ENCODE results near the gene ZBP1.

ZBP1 gene

DNA sequence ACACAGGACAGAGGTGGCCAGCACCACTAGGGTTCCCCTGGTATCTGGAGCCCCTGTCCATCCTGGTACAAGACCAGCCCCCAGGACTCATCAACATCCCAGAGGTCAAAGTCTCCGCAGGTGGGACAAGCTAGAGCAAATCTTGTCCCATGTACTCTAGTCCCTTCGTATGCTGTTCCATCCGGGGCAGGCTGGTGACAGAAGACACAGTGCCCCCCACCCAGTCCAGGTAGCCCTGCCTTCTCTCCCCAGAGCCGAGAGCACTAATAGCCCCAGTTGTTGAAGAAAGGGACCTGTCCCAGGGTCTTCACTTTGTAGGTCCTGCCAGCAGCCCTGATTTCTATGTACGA is 38.2 kb downstream of the ZBP1 start:
- TF ChIP-seq, protein P1, sequence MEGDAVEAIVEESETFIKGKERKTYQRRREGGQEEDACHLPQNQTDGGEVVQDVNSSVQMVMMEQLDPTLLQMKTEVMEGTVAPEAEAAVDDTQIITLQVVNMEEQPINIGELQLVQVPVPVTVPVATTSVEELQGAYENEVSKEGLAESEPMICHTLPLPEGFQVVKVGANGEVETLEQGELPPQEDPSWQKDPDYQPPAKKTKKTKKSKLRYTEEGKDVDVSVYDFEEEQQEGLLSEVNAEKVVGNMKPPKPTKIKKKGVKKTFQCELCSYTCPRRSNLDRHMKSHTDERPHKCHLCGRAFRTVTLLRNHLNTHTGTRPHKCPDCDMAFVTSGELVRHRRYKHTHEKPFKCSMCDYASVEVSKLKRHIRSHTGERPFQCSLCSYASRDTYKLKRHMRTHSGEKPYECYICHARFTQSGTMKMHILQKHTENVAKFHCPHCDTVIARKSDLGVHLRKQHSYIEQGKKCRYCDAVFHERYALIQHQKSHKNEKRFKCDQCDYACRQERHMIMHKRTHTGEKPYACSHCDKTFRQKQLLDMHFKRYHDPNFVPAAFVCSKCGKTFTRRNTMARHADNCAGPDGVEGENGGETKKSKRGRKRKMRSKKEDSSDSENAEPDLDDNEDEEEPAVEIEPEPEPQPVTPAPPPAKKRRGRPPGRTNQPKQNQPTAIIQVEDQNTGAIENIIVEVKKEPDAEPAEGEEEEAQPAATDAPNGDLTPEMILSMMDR (conservative IDR thresholded peaks at IDR 0.05; ENCODE audit: low read length), result no peak
- TF ChIP-seq EZH2phosphoT487 (IDR thresholded peaks at IDR 0.05; ENCODE audit: borderline replicate concordance), result no peak
- Histone ChIP-seq H3K9me2 (replicated peaks; ENCODE audit: low read depth, low read length) (no peaks in the 10 kb centered on the region), H3K9ac (ENCODE audit: low read depth, low read length, poor library complexity, severe bottlenecking) (no peak overlapping the region), H3K4me2 (ENCODE audit: low read depth, low read length, poor library complexity, severe bottlenecking) (no peak overlapping the region), H3K4me1 (ENCODE audit: insufficient read depth, low read length, poor library complexity, severe bottlenecking) (no peaks in the 10 kb centered on the region), H3K79me2 (ENCODE audit: insufficient read depth, low read length) (no peaks in the 10 kb centered on the region), H2AFZ (ENCODE audit: low read length) (no peak overlapping the region), H3K36me3 (ENCODE audit: insufficient read depth, low read length) (no peaks in the 10 kb centered on the region), H3K9me3 (ENCODE audit: insufficient read depth, low read depth, low read length) (no peaks in the 10 kb centered on the region), H3K27me3 (ENCODE audit: insufficient read depth, low read length, poor library complexity, severe bottlenecking) (no peaks in the 10 kb centered on the region), H3F3A (ENCODE audit: low read depth) (no peaks in the 10 kb centered on the region), H4K20me1 (ENCODE audit: insufficient read depth, low read length, poor library complexity, severe bottlenecking) (no peaks in the 10 kb centered on the region), H3K4me3 (ENCODE audit: low read length, poor library complexity, severe bottlenecking) (no peak overlapping the region)

DNA sequence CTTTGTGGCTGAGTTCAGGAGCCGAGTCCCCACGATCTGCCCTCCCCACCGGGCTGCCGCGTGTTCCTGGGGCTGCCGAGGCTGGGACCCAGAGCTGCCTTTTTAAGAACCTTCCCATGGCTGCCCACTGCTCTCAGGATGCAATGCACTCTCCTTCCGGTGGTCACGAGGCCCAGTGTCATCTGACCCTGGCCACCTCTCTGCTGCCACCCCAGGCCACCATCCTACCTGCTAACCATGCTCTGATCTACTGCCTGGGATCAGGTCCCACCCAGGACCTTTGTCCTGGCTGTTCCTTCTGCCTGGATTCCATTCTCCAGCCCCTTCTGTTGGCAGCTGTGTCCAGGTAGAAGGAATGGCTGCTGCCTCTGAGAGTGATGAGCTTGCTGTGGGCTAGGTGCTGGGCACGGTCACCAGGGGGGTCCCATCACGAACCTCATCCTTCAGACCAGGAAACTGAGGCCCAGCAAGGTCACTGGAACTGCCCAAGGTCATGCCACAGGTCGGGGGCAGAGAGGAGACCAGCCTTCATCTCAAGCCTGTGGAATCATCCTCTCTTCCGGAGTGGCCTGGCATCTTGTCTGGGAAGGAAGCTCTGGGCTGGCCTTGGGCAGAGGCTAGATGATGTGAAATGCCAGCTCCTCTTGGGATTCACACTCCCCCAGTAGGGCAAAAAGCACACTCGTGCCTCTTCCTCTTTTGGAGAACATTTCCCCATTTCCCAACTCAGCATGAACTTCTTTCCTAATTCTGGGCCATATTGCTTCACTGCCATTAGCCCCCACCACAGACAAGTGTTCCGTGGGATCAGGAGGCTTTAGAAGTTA is 38.8 kb downstream of the ZBP1 start:
- Histone ChIP-seq H4K20me1 (ENCODE audit: insufficient read depth, low read length, poor library complexity, severe bottlenecking) (no peaks in the 10 kb centered on the region), H2AFZ (ENCODE audit: low read length) (peak overlapping the region; percentile 60; the same call in 1 of the 2 replicates), H3K79me2 (ENCODE audit: insufficient read depth, low read length) (no peaks in the 10 kb centered on the region), H3K4me3 (ENCODE audit: low read length, poor library complexity, severe bottlenecking) (no peak overlapping the region), H3K27me3 (ENCODE audit: insufficient read depth, low read length, poor library complexity, severe bottlenecking) (no peaks in the 10 kb centered on the region), H3K4me1 (ENCODE audit: insufficient read depth, low read length, poor library complexity, severe bottlenecking) (no peaks in the 10 kb centered on the region), H3K4me2 (ENCODE audit: low read depth, low read length, poor library complexity, severe bottlenecking) (no peak overlapping the region), H3F3A (ENCODE audit: low read depth) (no peaks in the 10 kb centered on the region), H3K9ac (ENCODE audit: low read depth, low read length, poor library complexity, severe bottlenecking) (no peak overlapping the region), H3K36me3 (ENCODE audit: insufficient read depth, low read length) (no peaks in the 10 kb centered on the region), H3K9me2 (replicated peaks; ENCODE audit: low read depth, low read length) (no peaks in the 10 kb centered on the region), H3K9me3 (ENCODE audit: insufficient read depth, low read depth, low read length) (no peaks in the 10 kb centered on the region)
- TF ChIP-seq EZH2phosphoT487 (IDR thresholded peaks at IDR 0.05; ENCODE audit: borderline replicate concordance), result no peak
- TF ChIP-seq, protein P1 (conservative IDR thresholded peaks at IDR 0.05; ENCODE audit: low read length), result peak; percentile 32; the same call in 1 of the 2 replicates

DNA sequence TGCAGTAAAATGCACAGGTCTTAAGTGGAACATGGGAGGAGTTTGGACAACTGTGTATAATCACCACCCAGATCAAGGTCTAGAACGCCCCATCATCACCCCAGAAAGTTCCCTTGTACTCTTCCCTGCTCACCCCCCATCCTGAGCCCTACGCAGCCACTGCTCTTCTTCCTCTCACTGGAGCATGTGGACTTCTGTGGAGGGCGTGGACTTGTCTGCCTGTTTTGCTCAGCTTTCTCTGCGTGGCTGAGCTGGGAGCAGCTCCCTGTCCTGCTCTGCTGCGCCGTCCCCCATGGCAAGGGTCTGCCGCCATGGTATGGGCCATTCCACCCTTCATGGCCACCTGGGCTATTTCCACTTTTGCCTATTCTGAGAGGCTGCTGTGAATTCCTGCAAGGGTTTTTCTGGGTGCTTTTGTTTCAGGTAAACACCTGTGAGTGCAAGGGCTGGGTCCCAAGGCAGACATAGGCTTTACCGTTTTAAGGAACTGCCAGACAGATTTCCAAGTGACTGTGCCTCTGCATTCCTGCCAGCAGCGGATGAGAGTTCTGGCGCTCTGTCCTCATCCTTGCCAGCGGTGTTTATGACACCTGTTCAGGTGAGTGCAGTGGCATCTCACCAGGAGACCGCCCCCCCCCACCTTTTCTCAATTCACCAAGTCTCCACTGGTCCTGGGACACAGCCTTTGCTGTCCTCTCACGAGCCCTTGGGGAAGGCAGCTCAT is 39.6 kb downstream of the ZBP1 start:
- no peaks in the 10 kb centered on the region for H3K79me2 ChIP-seq (ENCODE audit: insufficient read depth, low read length)
- H3K4me3 ChIP-seq (ENCODE audit: low read length, poor library complexity, severe bottlenecking), result no peak overlapping the region
- no peaks in the 10 kb centered on the region for H3K27me3 ChIP-seq (ENCODE audit: insufficient read depth, low read length, poor library complexity, severe bottlenecking)
- H3K9me3 ChIP-seq (ENCODE audit: insufficient read depth, low read depth, low read length), result no peaks in the 10 kb centered on the region
- H3K9ac ChIP-seq (ENCODE audit: low read depth, low read length, poor library complexity, severe bottlenecking), result no peak overlapping the region
- no peaks in the 10 kb centered on the region for H3K36me3 ChIP-seq (ENCODE audit: insufficient read depth, low read length)
- no peaks in the 10 kb centered on the region for H4K20me1 ChIP-seq (ENCODE audit: insufficient read depth, low read length, poor library complexity, severe bottlenecking)
- H3F3A ChIP-seq (ENCODE audit: low read depth), result no peaks in the 10 kb centered on the region
- H2AFZ ChIP-seq (ENCODE audit: low read length), result peak overlapping the region; percentile 60; the same call in 1 of the 2 replicates
- TF ChIP-seq EZH2phosphoT487 (IDR thresholded peaks at IDR 0.05; ENCODE audit: borderline replicate concordance), result no peak
- TF ChIP-seq, protein P1 (conservative IDR thresholded peaks at IDR 0.05; ENCODE audit: low read length), result no peak
- H3K4me2 ChIP-seq (ENCODE audit: low read depth, low read length, poor library complexity, severe bottlenecking), result no peak overlapping the region
- H3K9me2 ChIP-seq (replicated peaks; ENCODE audit: low read depth, low read length), result no peaks in the 10 kb centered on the region
- H3K4me1 ChIP-seq (ENCODE audit: insufficient read depth, low read length, poor library complexity, severe bottlenecking), result no peaks in the 10 kb centered on the region

Measured in Loucy (cell line).